Endothelial cell of coronary artery (primary cell): ENCODE data around the gene SYT4. TPM values are rescaled to one million over a fixed set of nuclear protein-coding genes. Genes with fewer than 3 reads are reported as not detected.

Experiments used
- total RNA-seq: library from RNA; depleted of rRNA; stranded (reverse); fragments of >200 nt; gene quantifications from 2 replicates; pipeline ENCODE4 v1.2.3, GENCODE V29; 2014

Gene SYT4, protein sequence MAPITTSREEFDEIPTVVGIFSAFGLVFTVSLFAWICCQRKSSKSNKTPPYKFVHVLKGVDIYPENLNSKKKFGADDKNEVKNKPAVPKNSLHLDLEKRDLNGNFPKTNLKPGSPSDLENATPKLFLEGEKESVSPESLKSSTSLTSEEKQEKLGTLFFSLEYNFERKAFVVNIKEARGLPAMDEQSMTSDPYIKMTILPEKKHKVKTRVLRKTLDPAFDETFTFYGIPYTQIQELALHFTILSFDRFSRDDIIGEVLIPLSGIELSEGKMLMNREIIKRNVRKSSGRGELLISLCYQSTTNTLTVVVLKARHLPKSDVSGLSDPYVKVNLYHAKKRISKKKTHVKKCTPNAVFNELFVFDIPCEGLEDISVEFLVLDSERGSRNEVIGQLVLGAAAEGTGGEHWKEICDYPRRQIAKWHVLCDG
- not detected in 2 replicates for total RNA-seq

DNA sequence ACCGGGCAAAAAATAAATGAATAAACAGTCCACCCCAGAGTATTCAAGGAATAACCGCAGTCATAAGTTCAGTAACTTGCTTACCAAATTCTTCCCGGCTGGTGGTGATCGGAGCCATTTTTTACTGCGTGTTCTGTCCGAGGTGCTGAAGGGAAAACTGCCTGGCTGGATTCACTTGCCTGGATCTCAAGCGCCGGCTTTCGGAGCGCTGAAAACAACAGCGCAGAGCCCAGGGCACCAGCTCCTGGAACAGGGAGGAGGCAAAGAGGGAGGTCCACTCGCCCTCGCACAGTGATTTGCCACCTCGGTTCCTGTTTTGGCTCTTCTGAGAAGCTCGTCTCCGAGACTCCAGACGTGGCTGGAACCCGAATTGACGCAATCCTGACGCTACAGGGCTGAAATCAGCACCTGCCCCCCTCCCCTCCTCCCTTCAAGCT lies at the start of gene SYT4:
SYT4 (minus strand) TSS at position 327 of the 437 bp plus-strand sequence; CDS start at position 118, 209 bp downstream.

Other genes starting within 250 kb of the SYT4 start
- gene RIT2, start 161.8 kb downstream of the SYT4 start, total RNA-seq = not detected in 2 replicates